HepG2 (cell line): ENCODE measurements around the gene NHSL1. TPM values are rescaled to one million over a fixed set of nuclear protein-coding genes. Genes with fewer than 3 reads are reported as not detected.

ENCODE experiments used
- CEBPB ChIP-seq: IDR thresholded peaks from 2 replicates; pipeline ENCODE4 v1.6.1; 2011; ENCODE audit warnings: low read depth, low read length, improper control_type of control experiment, borderline replicate concordance
- FOXP1 ChIP-seq, 2 experiments: fragments of 450-650 bp in 1 of 2; IDR thresholded peaks; 2 replicates each; pipeline ENCODE4 v1.6.1; 2017 to 2018; ENCODE audit warnings: antibody characterized with exemption in 1 of 2
- HDAC2 ChIP-seq: sonication (generic); formaldehyde crosslinking; IDR thresholded peaks from 2 replicates; pipeline ENCODE4 v1.4.0; 2020; ENCODE audit warnings: missing genetic modification reagents
- HNRNPH1 ChIP-seq: fragments of 200-400 bp; formaldehyde crosslinking; optimal IDR thresholded peaks from 2 replicates; pipeline ENCODE3; 2017; ENCODE audit warnings: mild to moderate bottlenecking, low read depth, low read length
- KLF13 ChIP-seq: sonication (generic); formaldehyde crosslinking; IDR thresholded peaks from 2 replicates; pipeline ENCODE4 v1.4.0; 2020; ENCODE audit warnings: mild to moderate bottlenecking, missing genetic modification reagents
- KLF16 ChIP-seq, 2 experiments: sonication (generic) in 1 of 2; formaldehyde crosslinking in 1 of 2; IDR thresholded peaks; 2 replicates each; pipeline versions ENCODE4 v1.6.1 to v1.8.0; 2016 to 2023; ENCODE audit warnings: missing genetic modification reagents in 2 of 2, missing compliant biosample characterization in 1 of 2
- NFIC ChIP-seq: IDR thresholded peaks from 2 replicates; pipeline ENCODE4 v1.6.1; 2012; ENCODE audit warnings: mild to moderate bottlenecking, low read length, inconsistent platforms
- PAWR ChIP-seq: sonication (generic); formaldehyde crosslinking; IDR thresholded peaks from 2 replicates; pipeline ENCODE4 v1.4.0; 2020; ENCODE audit warnings: missing genetic modification reagents, mild to moderate bottlenecking, borderline replicate concordance
- PAX8 ChIP-seq: sonication (generic); formaldehyde crosslinking; IDR thresholded peaks from 2 replicates; pipeline ENCODE4 v1.8.0; 2022; ENCODE audit warnings: mild to moderate bottlenecking, missing genetic modification reagents, borderline replicate concordance
- RBM39 ChIP-seq: fragments of 200-400 bp; formaldehyde crosslinking; IDR thresholded peaks from one replicate; pipeline ENCODE4 v1.6.1; 2018; ENCODE audit warnings: antibody characterized with exemption, mild to moderate bottlenecking, low read depth, low read length; ENCODE audit not compliant: poor library complexity, severe bottlenecking
- SMAD3 ChIP-seq: sonication (generic); formaldehyde crosslinking; IDR thresholded peaks from 2 replicates; pipeline ENCODE4 v1.4.0; 2020; ENCODE audit warnings: missing genetic modification reagents
- SOX13 ChIP-seq, 3 experiments: fragments of 450-650 bp in 1 of 3; sonication (generic) in 1 of 3; formaldehyde crosslinking in 1 of 3; IDR thresholded peaks in 2 of 3; conservative IDR thresholded peaks in 1 of 3; 2 replicates each; pipeline versions ENCODE4 v1.5.0 to v1.6.1; 2016 to 2020; ENCODE audit warnings: antibody characterized with exemption in 1 of 3, mild to moderate bottlenecking in 1 of 3, missing compliant biosample characterization in 1 of 3, missing genetic modification reagents in 1 of 3, moderate library complexity in 1 of 3
- TCF7 ChIP-seq: sonication (generic); IDR thresholded peaks from 2 replicates; pipeline ENCODE4 v1.6.1; 2016; ENCODE audit warnings: antibody characterized with exemption, low read depth
- THAP11 ChIP-seq: IDR thresholded peaks from 2 replicates; pipeline ENCODE4 v1.6.1; 2016; ENCODE audit warnings: missing biosample characterization, missing genetic modification reagents
- ZC3H13 ChIP-seq: sonication (generic); formaldehyde crosslinking; IDR thresholded peaks from 2 replicates; pipeline ENCODE4 v1.8.1; 2023; ENCODE audit warnings: mild to moderate bottlenecking, missing genetic modification reagents, moderate library complexity
- ZNF160 ChIP-seq: sonication (generic); formaldehyde crosslinking; IDR thresholded peaks from 2 replicates; pipeline ENCODE4 v1.8.0; 2022; ENCODE audit warnings: mild to moderate bottlenecking, inconsistent platforms, missing genetic modification reagents
- ZNF747 ChIP-seq: sonication (generic); formaldehyde crosslinking; IDR thresholded peaks from 2 replicates; pipeline ENCODE4 v1.8.1; 2023; ENCODE audit warnings: missing genetic modification reagents, mild to moderate bottlenecking, borderline replicate concordance
- polyA plus RNA-seq, 8 experiments: library from polyadenylated mRNA; depleted of rRNA in 3 of 8; stranded (reverse) in 7 of 8; unstranded in 1 of 8; fragments of >200 nt; fragmentation: Illumina TruSeq in 4 of 8; extraction: Trizol in 4 of 8; gene quantifications; 2 replicates each; pipeline versions ENCODE4 v1.2.1 to v1.2.3, GENCODE V29; 2011 to 2016; ENCODE audit warnings: low read depth in 4 of 8, missing spikeins in 1 of 8, mixed read lengths in 1 of 8; ENCODE audit not compliant: insufficient read depth in 1 of 8
- total RNA-seq, 5 experiments: library from RNA; depleted of rRNA; stranded (reverse); fragments of >200 nt; fragmentation: Illumina TruSeq; extraction: Trizol; gene quantifications; 2 replicates each; pipeline ENCODE4 v1.2.3, GENCODE V29; 2016; ENCODE audit warnings: low read depth in 1 of 5
- TF ChIP-seq, protein P1 (sequence below): IDR thresholded peaks from 2 replicates; pipeline ENCODE4 v1.6.1; 2018; ENCODE audit warnings: missing genetic modification reagents, mild to moderate bottlenecking, missing compliant biosample characterization
- TF ChIP-seq, protein P2 (sequence below): sonication (generic); formaldehyde crosslinking; conservative IDR thresholded peaks from 2 replicates; pipeline ENCODE4 v1.4.0; 2020; ENCODE audit warnings: mild to moderate bottlenecking, missing genetic modification reagents, moderate library complexity
- TF ChIP-seq, protein P3 (sequence below): sonication (generic); formaldehyde crosslinking; IDR thresholded peaks from 2 replicates; pipeline ENCODE4 v1.4.0; 2020; ENCODE audit warnings: missing genetic modification reagents
- TF ChIP-seq, protein P4 (sequence below): IDR thresholded peaks from 2 replicates; pipeline ENCODE4 v1.6.1; 2016

NHSL1 gene
- total and polyA plus RNA-seq, 2 of the 13 experiments (the other 11 are each of a cell fraction or from before 2014, with no cell fraction given), result 24.9 to 53.6 TPM

DNA sequence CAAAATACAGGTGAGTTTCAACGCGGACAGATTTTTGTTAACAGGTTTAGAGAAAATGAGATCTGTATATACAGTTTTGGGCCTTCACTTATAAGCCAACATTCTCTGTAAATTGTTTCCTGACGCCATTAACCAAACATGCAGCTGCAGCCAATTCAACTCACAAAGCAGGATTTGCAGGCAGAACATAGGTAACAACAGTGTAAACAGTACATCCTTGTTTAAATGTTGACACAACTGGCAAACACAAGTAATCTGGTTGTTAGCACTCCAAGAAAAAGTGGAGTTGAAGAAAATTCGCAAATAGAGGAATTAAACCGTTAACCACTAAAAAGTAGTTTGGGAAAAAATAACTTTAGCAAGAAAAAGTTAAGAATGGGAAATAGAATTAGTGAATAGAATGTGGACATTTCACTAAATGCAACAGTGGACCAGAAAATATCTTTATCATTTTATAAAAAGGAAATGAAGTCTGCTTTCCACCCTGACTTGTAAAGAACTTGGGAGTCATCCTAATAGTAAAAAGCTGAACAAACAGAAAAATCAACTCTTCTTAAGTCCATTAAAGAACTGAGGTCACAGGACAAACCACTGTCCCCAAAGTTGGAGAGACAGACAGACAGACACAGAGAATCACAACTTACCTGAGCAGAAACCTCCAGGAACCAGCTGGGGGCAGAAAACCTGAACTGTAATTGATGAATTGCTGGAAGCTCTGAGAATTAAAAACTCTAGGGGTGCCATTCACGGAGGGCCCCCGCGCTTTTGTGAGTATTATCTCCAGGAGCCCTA, 111.5 kb downstream of the NHSL1 start (continued):
- TF ChIP-seq FOXP1 (IDR thresholded peaks at IDR 0.05), result peak; percentile 29; the same call in 1 of the 2 replicates
- TF ChIP-seq FOXP1 (CRISPR knock-in tag; IDR thresholded peaks at IDR 0.05), result peak; percentile 97
- TF ChIP-seq PAWR (CRISPR knock-in tag), result no peak
- TF ChIP-seq, protein P1, sequence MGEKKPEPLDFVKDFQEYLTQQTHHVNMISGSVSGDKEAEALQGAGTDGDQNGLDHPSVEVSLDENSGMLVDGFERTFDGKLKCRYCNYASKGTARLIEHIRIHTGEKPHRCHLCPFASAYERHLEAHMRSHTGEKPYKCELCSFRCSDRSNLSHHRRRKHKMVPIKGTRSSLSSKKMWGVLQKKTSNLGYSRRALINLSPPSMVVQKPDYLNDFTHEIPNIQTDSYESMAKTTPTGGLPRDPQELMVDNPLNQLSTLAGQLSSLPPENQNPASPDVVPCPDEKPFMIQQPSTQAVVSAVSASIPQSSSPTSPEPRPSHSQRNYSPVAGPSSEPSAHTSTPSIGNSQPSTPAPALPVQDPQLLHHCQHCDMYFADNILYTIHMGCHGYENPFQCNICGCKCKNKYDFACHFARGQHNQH (CRISPR knock-in tag), result 0 out of 2 replicates have a peak, but pooled peaks have one; percentile 36
- TF ChIP-seq THAP11, result peak; percentile 33; the same call in 1 of the 2 replicates
- no peak for TF ChIP-seq RBM39
- TF ChIP-seq NFIC, result peak; percentile 65; the same call in 1 of the 2 replicates
- TF ChIP-seq KLF16 (CRISPR knock-in tag; IDR thresholded peaks at IDR 0.05), result 0 out of 4 replicates have a peak, but pooled peaks of 1 of the 2 experiments have one; percentile 38
- TF ChIP-seq HNRNPH1, result no peak
- TF ChIP-seq TCF7, result no peak
- TF ChIP-seq SMAD3 (CRISPR knock-in tag), result 0 out of 2 replicates have a peak, but pooled peaks have one; percentile 33
- TF ChIP-seq PAX8 (CRISPR knock-in tag), result no peak
- TF ChIP-seq HDAC2 (CRISPR knock-in tag), result no peak
- TF ChIP-seq KLF13, result no peak
- no peak for TF ChIP-seq ZC3H13
- TF ChIP-seq CEBPB, result no peak
- TF ChIP-seq ZNF747, result 0 out of 2 replicates have a peak, but pooled peaks have one; percentile 15
- TF ChIP-seq, protein P2, sequence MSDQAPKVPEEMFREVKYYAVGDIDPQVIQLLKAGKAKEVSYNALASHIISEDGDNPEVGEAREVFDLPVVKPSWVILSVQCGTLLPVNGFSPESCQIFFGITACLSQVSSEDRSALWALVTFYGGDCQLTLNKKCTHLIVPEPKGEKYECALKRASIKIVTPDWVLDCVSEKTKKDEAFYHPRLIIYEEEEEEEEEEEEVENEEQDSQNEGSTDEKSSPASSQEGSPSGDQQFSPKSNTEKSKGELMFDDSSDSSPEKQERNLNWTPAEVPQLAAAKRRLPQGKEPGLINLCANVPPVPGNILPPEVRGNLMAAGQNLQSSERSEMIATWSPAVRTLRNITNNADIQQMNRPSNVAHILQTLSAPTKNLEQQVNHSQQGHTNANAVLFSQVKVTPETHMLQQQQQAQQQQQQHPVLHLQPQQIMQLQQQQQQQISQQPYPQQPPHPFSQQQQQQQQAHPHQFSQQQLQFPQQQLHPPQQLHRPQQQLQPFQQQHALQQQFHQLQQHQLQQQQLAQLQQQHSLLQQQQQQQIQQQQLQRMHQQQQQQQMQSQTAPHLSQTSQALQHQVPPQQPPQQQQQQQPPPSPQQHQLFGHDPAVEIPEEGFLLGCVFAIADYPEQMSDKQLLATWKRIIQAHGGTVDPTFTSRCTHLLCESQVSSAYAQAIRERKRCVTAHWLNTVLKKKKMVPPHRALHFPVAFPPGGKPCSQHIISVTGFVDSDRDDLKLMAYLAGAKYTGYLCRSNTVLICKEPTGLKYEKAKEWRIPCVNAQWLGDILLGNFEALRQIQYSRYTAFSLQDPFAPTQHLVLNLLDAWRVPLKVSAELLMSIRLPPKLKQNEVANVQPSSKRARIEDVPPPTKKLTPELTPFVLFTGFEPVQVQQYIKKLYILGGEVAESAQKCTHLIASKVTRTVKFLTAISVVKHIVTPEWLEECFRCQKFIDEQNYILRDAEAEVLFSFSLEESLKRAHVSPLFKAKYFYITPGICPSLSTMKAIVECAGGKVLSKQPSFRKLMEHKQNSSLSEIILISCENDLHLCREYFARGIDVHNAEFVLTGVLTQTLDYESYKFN (CRISPR knock-in tag), result peak; percentile 72
- TF ChIP-seq, protein P3, sequence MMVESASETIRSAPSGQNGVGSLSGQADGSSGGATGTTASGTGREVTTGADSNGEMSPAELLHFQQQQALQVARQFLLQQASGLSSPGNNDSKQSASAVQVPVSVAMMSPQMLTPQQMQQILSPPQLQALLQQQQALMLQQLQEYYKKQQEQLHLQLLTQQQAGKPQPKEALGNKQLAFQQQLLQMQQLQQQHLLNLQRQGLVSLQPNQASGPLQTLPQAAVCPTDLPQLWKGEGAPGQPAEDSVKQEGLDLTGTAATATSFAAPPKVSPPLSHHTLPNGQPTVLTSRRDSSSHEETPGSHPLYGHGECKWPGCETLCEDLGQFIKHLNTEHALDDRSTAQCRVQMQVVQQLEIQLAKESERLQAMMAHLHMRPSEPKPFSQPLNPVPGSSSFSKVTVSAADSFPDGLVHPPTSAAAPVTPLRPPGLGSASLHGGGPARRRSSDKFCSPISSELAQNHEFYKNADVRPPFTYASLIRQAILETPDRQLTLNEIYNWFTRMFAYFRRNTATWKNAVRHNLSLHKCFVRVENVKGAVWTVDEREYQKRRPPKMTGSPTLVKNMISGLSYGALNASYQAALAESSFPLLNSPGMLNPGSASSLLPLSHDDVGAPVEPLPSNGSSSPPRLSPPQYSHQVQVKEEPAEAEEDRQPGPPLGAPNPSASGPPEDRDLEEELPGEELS, result peak; percentile 89
- no peak for TF ChIP-seq ZNF160 (CRISPR knock-in tag)
- TF ChIP-seq SOX13 (IDR thresholded peaks at IDR 0.05), result no peak
- TF ChIP-seq SOX13 (CRISPR knock-in tag; conservative IDR thresholded peaks at IDR 0.05 in 1 of 2, IDR thresholded peaks at IDR 0.05 in 1 of 2), result peak in 1 of 2 experiments; percentile 78; a peak in 2 of 4 replicates
- TF ChIP-seq, protein P4, sequence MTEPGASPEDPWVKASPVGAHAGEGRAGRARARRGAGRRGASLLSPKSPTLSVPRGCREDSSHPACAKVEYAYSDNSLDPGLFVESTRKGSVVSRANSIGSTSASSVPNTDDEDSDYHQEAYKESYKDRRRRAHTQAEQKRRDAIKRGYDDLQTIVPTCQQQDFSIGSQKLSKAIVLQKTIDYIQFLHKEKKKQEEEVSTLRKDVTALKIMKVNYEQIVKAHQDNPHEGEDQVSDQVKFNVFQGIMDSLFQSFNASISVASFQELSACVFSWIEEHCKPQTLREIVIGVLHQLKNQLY (CRISPR knock-in tag), result no peak
